HEK293 (cell line): ENCODE data around the gene ACTR6.

Source experiments
- CTCF ChIA-PET: fragments of 350-600 bp; formaldehyde crosslinking; extraction: SDS; loops from one replicate; lab custom pipeline; 2021; ENCODE audit warnings: antibody characterized with exemption; lab: Yijun Ruan, JAX
- POLR2A ChIA-PET: fragments of 300-600 bp; formaldehyde crosslinking; extraction: SDS; loops from one replicate; lab custom pipeline; 2020; ENCODE audit warnings: antibody characterized with exemption, inconsistent platforms; lab: Yijun Ruan, JAX
- H3K27ac ChIP-seq: fragments of 200-500 bp; sonication (Bioruptor generic); 2 replicates; pipeline ENCODE4 v1.5.1; 2014; ENCODE audit warnings: low read depth, low read length, control low read depth, inconsistent platforms; ENCODE audit errors: extremely low read depth
- H3K36me3 ChIP-seq, 2 experiments: fragments of 200-500 bp in 1 of 2; sonication (Bioruptor generic) in 1 of 2; 1 replicate in 1 of 2; 2 replicates in 1 of 2; pipeline ENCODE4 v1.5.1; 2014 to 2017; ENCODE audit warnings: inconsistent platforms in 2 of 2, low read length in 2 of 2; ENCODE audit not compliant: control insufficient read depth in 2 of 2, insufficient read depth in 1 of 2
- H3K4me1 ChIP-seq: fragments of 200-500 bp; sonication (Bioruptor generic); 2 replicates; pipeline ENCODE4 v1.5.1; 2014; ENCODE audit warnings: mild to moderate bottlenecking, low read length, inconsistent platforms; ENCODE audit not compliant: control insufficient read depth, insufficient read depth
- H3K4me3 ChIP-seq: 2 replicates; pipeline ENCODE4 v1.5.1; 2011; ENCODE audit warnings: low read depth, mild to moderate bottlenecking, control low read depth, low read length, moderate library complexity
- H3K9me3 ChIP-seq: fragments of 200-500 bp; sonication (Bioruptor generic); 2 replicates; pipeline ENCODE4 v1.5.1; 2014; ENCODE audit warnings: low read depth, low read length, inconsistent platforms; ENCODE audit not compliant: control insufficient read depth, insufficient read depth
- BCL11A ChIP-seq: fragments of 450-650 bp; formaldehyde crosslinking; IDR thresholded peaks from 2 replicates; pipeline ENCODE4 v1.5.1; 2016; ENCODE audit warnings: low read depth, missing biosample characterization, missing genetic modification characterization
- OVOL3 ChIP-seq: fragments of 450-650 bp; formaldehyde crosslinking; IDR thresholded peaks from 2 replicates; pipeline ENCODE4 v1.5.1; 2016; ENCODE audit warnings: missing biosample characterization, missing genetic modification characterization
- REPIN1 ChIP-seq: fragments of 450-650 bp; formaldehyde crosslinking; IDR thresholded peaks from 2 replicates; pipeline ENCODE4 v1.5.1; 2017; ENCODE audit warnings: missing biosample characterization, missing genetic modification characterization, low read depth
- SP3 ChIP-seq: fragments of 450-650 bp; formaldehyde crosslinking; IDR thresholded peaks from 2 replicates; pipeline ENCODE4 v1.5.1; 2016; ENCODE audit warnings: missing biosample characterization, missing genetic modification characterization
- TRIM28 ChIP-seq: IDR thresholded peaks from 2 replicates; pipeline ENCODE4 v1.6.1; 2011; ENCODE audit warnings: low read length, control low read depth, borderline replicate concordance
- ZBTB21 ChIP-seq: fragments of 450-650 bp; formaldehyde crosslinking; IDR thresholded peaks from 2 replicates; pipeline ENCODE4 v1.5.1; 2017; ENCODE audit warnings: missing biosample characterization, missing genetic modification characterization
- ZFHX2 ChIP-seq: fragments of 450-650 bp; formaldehyde crosslinking; conservative IDR thresholded peaks from 2 replicates; pipeline ENCODE4 v1.5.1; 2016; ENCODE audit warnings: missing biosample characterization, missing genetic modification characterization
- ZNF223 ChIP-seq: fragments of 450-650 bp; formaldehyde crosslinking; IDR thresholded peaks from 2 replicates; pipeline ENCODE4 v1.5.1; 2016; ENCODE audit warnings: missing biosample characterization, missing genetic modification characterization
- ZNF324 ChIP-seq: fragments of 450-650 bp; formaldehyde crosslinking; IDR thresholded peaks from 2 replicates; pipeline ENCODE4 v1.5.1; 2016; ENCODE audit warnings: missing biosample characterization, missing genetic modification characterization
- ZNF555 ChIP-seq: fragments of 450-650 bp; formaldehyde crosslinking; conservative IDR thresholded peaks from 2 replicates; pipeline ENCODE4 v1.5.1; 2017; ENCODE audit warnings: missing biosample characterization, mild to moderate bottlenecking, missing genetic modification characterization, inconsistent platforms
- ZNF561 ChIP-seq: fragments of 450-650 bp; IDR thresholded peaks from 2 replicates; pipeline ENCODE4 v1.5.1; 2018; ENCODE audit warnings: missing biosample characterization, missing genetic modification characterization, borderline replicate concordance
- ZNF621 ChIP-seq: fragments of 450-650 bp; formaldehyde crosslinking; IDR thresholded peaks from 2 replicates; pipeline ENCODE4 v1.5.1; 2017; ENCODE audit warnings: missing biosample characterization, missing genetic modification characterization
- ZNF658 ChIP-seq: fragments of 450-650 bp; formaldehyde crosslinking; IDR thresholded peaks from 2 replicates; pipeline ENCODE4; 2016; ENCODE audit warnings: missing biosample characterization, missing genetic modification characterization
- ZNF670 ChIP-seq: fragments of 450-650 bp; formaldehyde crosslinking; IDR thresholded peaks from 2 replicates; pipeline ENCODE4 v1.5.1; 2016; ENCODE audit warnings: missing biosample characterization, missing genetic modification characterization, low read depth
- ZNF776 ChIP-seq: fragments of 450-650 bp; formaldehyde crosslinking; IDR thresholded peaks from 2 replicates; pipeline ENCODE4 v1.5.0; 2017; ENCODE audit warnings: missing biosample characterization, missing genetic modification characterization, borderline replicate concordance
- ZXDB ChIP-seq: fragments of 450-650 bp; formaldehyde crosslinking; IDR thresholded peaks from 2 replicates; pipeline ENCODE4 v1.5.1; 2016; ENCODE audit warnings: missing biosample characterization, missing genetic modification characterization
- TF ChIP-seq, protein P1 (sequence below): fragments of 450-650 bp; formaldehyde crosslinking; IDR thresholded peaks from 2 replicates; pipeline ENCODE4 v1.5.1; 2016; ENCODE audit warnings: missing biosample characterization, missing genetic modification characterization
- TF ChIP-seq, protein P2 (sequence below): fragments of 450-650 bp; formaldehyde crosslinking; IDR thresholded peaks from 2 replicates; pipeline ENCODE4 v1.5.1; 2016; ENCODE audit warnings: missing biosample characterization, missing genetic modification characterization
- TF ChIP-seq, protein P3 (sequence below): fragments of 450-650 bp; formaldehyde crosslinking; IDR thresholded peaks from 2 replicates; pipeline ENCODE4 v1.5.1; 2016; ENCODE audit warnings: missing biosample characterization, missing genetic modification characterization
- TF ChIP-seq, protein P4 (sequence below): fragments of 450-650 bp; formaldehyde crosslinking; IDR thresholded peaks from 2 replicates; pipeline ENCODE4 v1.5.1; 2016; ENCODE audit warnings: missing biosample characterization, missing genetic modification characterization
- TF ChIP-seq, protein P5 (sequence below): fragments of 450-650 bp; formaldehyde crosslinking; IDR thresholded peaks from 2 replicates; pipeline ENCODE4 v1.5.1; 2017; ENCODE audit warnings: missing biosample characterization, missing genetic modification characterization

ACTR6 gene

DNA sequence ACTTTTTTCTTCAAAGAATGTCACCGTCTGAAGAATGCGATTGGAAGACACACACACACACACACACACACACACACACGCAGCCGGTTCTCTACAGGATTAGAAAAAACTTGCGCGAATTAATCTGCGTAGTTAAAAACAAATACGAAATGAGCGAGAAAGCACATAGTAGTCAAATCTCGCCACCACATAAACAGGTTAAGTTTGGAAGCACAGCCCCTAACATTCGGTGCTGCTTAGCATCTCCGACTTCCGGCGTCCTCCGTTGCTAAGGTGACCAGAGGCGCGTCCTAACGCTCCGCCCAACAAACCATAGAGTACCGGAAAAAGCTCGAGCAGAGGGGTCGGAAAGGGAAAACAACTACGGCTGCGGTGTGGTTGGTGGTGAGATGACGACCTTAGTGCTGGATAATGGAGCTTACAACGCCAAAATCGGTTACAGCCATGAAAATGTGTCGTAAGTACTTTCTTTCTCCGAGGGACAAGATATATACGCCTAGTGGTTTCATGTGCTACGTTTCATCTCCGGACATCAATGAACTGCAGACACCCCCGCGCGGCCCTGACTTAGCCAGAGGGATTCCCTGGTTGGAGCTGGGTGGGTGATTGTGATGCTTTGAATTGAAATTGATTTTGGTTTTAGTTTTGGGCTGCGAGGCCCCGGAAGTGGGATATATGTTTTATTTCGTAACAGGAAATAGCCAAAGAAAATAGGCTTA, at the start of gene ACTR6 (continued):
- TF ChIP-seq ZFHX2 (tag by site-specific recombination) (peak; percentile 28; the same call in 1 of the 2 replicates), ZNF561 (tag by site-specific recombination) (peak; percentile 89), ZNF555 (tag by site-specific recombination) (no peak), SP3 (peak; percentile 83), ZBTB21 (tag by site-specific recombination) (peak; percentile 80), ZNF324 (tag by site-specific recombination) (peak; percentile 39), REPIN1 (tag by site-specific recombination) (peak; percentile 83; the same call in 1 of the 2 replicates), TRIM28 (no peak), ZNF621 (tag by site-specific recombination) (no peak), BCL11A (tag by site-specific recombination) (no peak), ZNF670 (tag by site-specific recombination) (no peak), OVOL3 (tag by site-specific recombination) (peak; percentile 6; the same call in 1 of the 2 replicates), ZXDB (tag by site-specific recombination) (peak; percentile 60)
- TF ChIP-seq, protein P1, sequence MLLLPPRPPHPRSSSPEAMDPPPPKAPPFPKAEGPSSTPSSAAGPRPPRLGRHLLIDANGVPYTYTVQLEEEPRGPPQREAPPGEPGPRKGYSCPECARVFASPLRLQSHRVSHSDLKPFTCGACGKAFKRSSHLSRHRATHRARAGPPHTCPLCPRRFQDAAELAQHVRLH (tag by site-specific recombination) = 0 out of 2 replicates have a peak, but pooled peaks have one; percentile 35
- TF ChIP-seq, protein P2, sequence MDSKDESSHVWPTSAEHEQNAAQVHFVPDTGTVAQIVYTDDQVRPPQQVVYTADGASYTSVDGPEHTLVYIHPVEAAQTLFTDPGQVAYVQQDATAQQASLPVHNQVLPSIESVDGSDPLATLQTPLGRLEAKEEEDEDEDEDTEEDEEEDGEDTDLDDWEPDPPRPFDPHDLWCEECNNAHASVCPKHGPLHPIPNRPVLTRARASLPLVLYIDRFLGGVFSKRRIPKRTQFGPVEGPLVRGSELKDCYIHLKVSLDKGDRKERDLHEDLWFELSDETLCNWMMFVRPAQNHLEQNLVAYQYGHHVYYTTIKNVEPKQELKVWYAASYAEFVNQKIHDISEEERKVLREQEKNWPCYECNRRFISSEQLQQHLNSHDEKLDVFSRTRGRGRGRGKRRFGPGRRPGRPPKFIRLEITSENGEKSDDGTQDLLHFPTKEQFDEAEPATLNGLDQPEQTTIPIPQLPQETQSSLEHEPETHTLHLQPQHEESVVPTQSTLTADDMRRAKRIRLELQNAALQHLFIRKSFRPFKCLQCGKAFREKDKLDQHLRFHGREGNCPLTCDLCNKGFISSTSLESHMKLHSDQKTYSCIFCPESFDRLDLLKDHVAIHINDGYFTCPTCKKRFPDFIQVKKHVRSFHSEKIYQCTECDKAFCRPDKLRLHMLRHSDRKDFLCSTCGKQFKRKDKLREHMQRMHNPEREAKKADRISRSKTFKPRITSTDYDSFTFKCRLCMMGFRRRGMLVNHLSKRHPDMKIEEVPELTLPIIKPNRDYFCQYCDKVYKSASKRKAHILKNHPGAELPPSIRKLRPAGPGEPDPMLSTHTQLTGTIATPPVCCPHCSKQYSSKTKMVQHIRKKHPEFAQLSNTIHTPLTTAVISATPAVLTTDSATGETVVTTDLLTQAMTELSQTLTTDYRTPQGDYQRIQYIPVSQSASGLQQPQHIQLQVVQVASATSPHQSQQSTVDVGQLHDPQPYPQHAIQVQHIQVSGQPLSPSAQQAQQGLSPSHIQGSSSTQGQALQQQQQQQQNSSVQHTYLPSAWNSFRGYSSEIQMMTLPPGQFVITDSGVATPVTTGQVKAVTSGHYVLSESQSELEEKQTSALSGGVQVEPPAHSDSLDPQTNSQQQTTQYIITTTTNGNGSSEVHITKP (tag by site-specific recombination) = peak; percentile 92
- TF ChIP-seq, protein P3, sequence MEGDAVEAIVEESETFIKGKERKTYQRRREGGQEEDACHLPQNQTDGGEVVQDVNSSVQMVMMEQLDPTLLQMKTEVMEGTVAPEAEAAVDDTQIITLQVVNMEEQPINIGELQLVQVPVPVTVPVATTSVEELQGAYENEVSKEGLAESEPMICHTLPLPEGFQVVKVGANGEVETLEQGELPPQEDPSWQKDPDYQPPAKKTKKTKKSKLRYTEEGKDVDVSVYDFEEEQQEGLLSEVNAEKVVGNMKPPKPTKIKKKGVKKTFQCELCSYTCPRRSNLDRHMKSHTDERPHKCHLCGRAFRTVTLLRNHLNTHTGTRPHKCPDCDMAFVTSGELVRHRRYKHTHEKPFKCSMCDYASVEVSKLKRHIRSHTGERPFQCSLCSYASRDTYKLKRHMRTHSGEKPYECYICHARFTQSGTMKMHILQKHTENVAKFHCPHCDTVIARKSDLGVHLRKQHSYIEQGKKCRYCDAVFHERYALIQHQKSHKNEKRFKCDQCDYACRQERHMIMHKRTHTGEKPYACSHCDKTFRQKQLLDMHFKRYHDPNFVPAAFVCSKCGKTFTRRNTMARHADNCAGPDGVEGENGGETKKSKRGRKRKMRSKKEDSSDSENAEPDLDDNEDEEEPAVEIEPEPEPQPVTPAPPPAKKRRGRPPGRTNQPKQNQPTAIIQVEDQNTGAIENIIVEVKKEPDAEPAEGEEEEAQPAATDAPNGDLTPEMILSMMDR (tag by site-specific recombination) = peak; percentile 47
- TF ChIP-seq, protein P4, sequence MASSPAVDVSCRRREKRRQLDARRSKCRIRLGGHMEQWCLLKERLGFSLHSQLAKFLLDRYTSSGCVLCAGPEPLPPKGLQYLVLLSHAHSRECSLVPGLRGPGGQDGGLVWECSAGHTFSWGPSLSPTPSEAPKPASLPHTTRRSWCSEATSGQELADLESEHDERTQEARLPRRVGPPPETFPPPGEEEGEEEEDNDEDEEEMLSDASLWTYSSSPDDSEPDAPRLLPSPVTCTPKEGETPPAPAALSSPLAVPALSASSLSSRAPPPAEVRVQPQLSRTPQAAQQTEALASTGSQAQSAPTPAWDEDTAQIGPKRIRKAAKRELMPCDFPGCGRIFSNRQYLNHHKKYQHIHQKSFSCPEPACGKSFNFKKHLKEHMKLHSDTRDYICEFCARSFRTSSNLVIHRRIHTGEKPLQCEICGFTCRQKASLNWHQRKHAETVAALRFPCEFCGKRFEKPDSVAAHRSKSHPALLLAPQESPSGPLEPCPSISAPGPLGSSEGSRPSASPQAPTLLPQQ (tag by site-specific recombination) = 0 out of 2 replicates have a peak, but pooled peaks have one; percentile 25

DNA sequence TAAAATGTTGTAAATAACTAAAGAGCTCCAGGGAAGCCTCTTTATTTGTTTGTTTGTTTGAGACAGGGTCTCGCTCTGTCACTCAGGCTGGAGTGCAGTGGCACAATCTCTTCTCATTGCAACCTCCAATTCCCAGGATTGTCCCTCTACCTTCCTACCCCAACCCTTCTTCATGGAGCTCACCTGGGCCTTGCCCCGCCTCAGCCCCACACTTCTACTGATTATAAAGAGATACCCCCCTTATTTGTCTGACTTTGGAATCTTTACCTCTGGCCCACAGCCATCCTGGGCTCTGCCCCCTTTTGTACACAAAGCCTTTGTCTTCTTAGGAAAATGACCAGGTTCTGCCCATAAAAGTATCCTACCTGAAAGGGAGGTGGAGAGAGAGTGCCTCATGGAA, 48.8 kb upstream of the ACTR6 start:
- Histone ChIP-seq H3K9me3 (no peaks in the 10 kb centered on the region), H3K27ac (no peak overlapping the region), H3K4me1 (no peaks in the 10 kb centered on the region), H3K4me3 (no peak overlapping the region), H3K36me3 (no peaks in the 10 kb centered on the region; a peak in 1 of 3 replicates)
- CTCF ChIA-PET = interaction anchor here (0.6 to 0.7 kb wide), 2 partner anchors 11 to 932 kb away, joined by 3 to 4 read pairs; no protein-coding TSS in a partner anchor
- POLR2A ChIA-PET = interaction anchor here (0.7 kb wide), 1 partner anchor 49 kb away, joined by 3 read pairs; the partner anchor contains the start of gene ACTR6
- no peak for TF ChIP-seq ZNF670 (tag by site-specific recombination)
- no peak for TF ChIP-seq ZNF776
- no peak for TF ChIP-seq ZNF223 (tag by site-specific recombination)
- TF ChIP-seq, protein P5, sequence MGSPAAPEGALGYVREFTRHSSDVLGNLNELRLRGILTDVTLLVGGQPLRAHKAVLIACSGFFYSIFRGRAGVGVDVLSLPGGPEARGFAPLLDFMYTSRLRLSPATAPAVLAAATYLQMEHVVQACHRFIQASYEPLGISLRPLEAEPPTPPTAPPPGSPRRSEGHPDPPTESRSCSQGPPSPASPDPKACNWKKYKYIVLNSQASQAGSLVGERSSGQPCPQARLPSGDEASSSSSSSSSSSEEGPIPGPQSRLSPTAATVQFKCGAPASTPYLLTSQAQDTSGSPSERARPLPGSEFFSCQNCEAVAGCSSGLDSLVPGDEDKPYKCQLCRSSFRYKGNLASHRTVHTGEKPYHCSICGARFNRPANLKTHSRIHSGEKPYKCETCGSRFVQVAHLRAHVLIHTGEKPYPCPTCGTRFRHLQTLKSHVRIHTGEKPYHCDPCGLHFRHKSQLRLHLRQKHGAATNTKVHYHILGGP = no peak
- no peak for TF ChIP-seq ZNF658 (tag by site-specific recombination)
- TF ChIP-seq, protein P3 (tag by site-specific recombination) = no peak
